Transverse colon (tissue), 4 donors: ENCODE measurements around the gene SMIM1. TPM values are rescaled to one million over a fixed set of nuclear protein-coding genes. Genes with fewer than 3 reads are reported as not detected.

ENCODE experiments used
- DNase-seq: peaks from one replicate; pipeline ENCODE4 v3.0.0-alpha.2; 2019
- H3K27ac ChIP-seq, 4 donors: fragments of 200-600 bp; sonication (generic); 2 replicates each; pipeline ENCODE4 v1.5.1; 2016 to 2018; ENCODE audit warnings: inconsistent platforms in 4 of 4
- H3K27me3 ChIP-seq: fragments of 200-600 bp; sonication (generic); 2 replicates; pipeline ENCODE4 v1.5.1; 2017; ENCODE audit warnings: inconsistent platforms
- H3K36me3 ChIP-seq, 4 donors: fragments of 200-600 bp; sonication (generic); 2 replicates each; pipeline ENCODE4 v1.5.1; 2017 to 2019; ENCODE audit warnings: inconsistent platforms in 4 of 4
- H3K4me1 ChIP-seq, 4 donors: fragments of 200-600 bp; sonication (generic); 2 replicates each; pipeline ENCODE4 v1.5.1; 2017 to 2020; ENCODE audit warnings: inconsistent platforms in 4 of 4
- H3K4me3 ChIP-seq, 4 donors: fragments of 200-600 bp; sonication (generic); 1 replicate in 1 of 4; 2 replicates in 3 of 4; pipeline versions ENCODE4 v1.5.1 to v1.6.1; 2017 to 2019; ENCODE audit warnings: inconsistent platforms in 4 of 4
- H3K9me3 ChIP-seq, 2 donors: fragments of 200-600 bp; sonication (generic); 2 replicates each; pipeline ENCODE4 v1.5.1; 2017 to 2019; ENCODE audit warnings: inconsistent platforms in 2 of 2
- CTCF ChIP-seq, 5 experiments: fragments of 200-600 bp in 3 of 5; fragments of 450-650 bp in 2 of 5; sonication (generic) in 3 of 5; IDR thresholded peaks; 1 replicate in 2 of 5; 2 replicates in 3 of 5; pipeline ENCODE4 v1.5.1; 2016 to 2017; ENCODE audit warnings: antibody characterized with exemption in 5 of 5, inconsistent platforms in 3 of 5, mild to moderate bottlenecking in 2 of 5, moderate library complexity in 1 of 5
- EP300 ChIP-seq: sonication (generic); formaldehyde crosslinking; IDR thresholded peaks from one replicate; pipeline ENCODE4 v1.6.1; 2017; ENCODE audit warnings: antibody characterized with exemption, low read depth
- POLR2A ChIP-seq: fragments of 450-650 bp; IDR thresholded peaks from one replicate; pipeline ENCODE4 v1.6.1; 2016; ENCODE audit warnings: antibody characterized with exemption, mild to moderate bottlenecking, moderate library complexity
- POLR2AphosphoS5 ChIP-seq, 3 donors: sonication (generic); formaldehyde crosslinking; IDR thresholded peaks; one replicate each; pipeline ENCODE4 v1.6.1; 2016; ENCODE audit warnings: antibody characterized with exemption in 3 of 3
- WGBS, 2 donors: methylation state at CpG; one replicate each; pipeline ENCODE4 v1.1.5; 2018; ENCODE audit warnings: low coverage in 1 of 2; 5-methylcytosine and 5-hydroxymethylcytosine counted together
- in situ Hi-C, 4 donors: fragments of 200-750 bp; cut with MboI; loops; one replicate each; pipeline versions ENCODE4 v1.15.0 to v1.15.1; 2017; ENCODE audit warnings: low sequenced_read_pairs in 3 of 4, low pct_ligation_motif_present in 1 of 4, low pct_unique_long_range_greater_than_20kb in 1 of 4
- intact Hi-C: fragments of 100-400 bp; cut with DNase I; formaldehyde crosslinking; loops from one replicate; pipeline ENCODE4 v1.15.1; 2023; ENCODE audit warnings: low total_unique reads
- total RNA-seq, 4 donors: library from RNA; depleted of rRNA; stranded (reverse); fragments of >200 nt; gene quantifications; one replicate each; pipeline ENCODE4 v1.1.0, GENCODE V29; 2016

SMIM1 gene
- total RNA-seq, 4 donors from 2014 or later = not detected

- Histone ChIP-seq H3K36me3 (peaks cover 0 to 38% (median 16%) of the 10 kb centered on the region in 4 donors), H3K4me1 (no peaks in the 10 kb centered on the region), H3K27ac (no peak overlapping the region), H3K4me3 (no peak overlapping the region), H3K27me3 (no peaks in the 10 kb centered on the region), H3K9me3 (no peaks in the 10 kb centered on the region)
- intact Hi-C loops (loop anchor here (5.0 kb wide), 1 partner anchor 1945 kb away; no protein-coding TSS in a partner anchor), in situ Hi-C loops (no loop called here)
- no peak for DNase-seq
- 92% methylated on average over 17 of the region's 17 CpGs; no CpG with 5 or more reads in 1 of the 2 donors for WGBS, 2 donors
- TF ChIP-seq CTCF (IDR thresholded peaks at IDR 0.05) (no peak), POLR2AphosphoS5 (IDR thresholded peaks at IDR 0.05) (no peak), EP300 (no peak), POLR2A (no peak)
These were observed 44.7 kb downstream of the SMIM1 start for GRCh38 chr1:3817138-3817740.

DNA sequence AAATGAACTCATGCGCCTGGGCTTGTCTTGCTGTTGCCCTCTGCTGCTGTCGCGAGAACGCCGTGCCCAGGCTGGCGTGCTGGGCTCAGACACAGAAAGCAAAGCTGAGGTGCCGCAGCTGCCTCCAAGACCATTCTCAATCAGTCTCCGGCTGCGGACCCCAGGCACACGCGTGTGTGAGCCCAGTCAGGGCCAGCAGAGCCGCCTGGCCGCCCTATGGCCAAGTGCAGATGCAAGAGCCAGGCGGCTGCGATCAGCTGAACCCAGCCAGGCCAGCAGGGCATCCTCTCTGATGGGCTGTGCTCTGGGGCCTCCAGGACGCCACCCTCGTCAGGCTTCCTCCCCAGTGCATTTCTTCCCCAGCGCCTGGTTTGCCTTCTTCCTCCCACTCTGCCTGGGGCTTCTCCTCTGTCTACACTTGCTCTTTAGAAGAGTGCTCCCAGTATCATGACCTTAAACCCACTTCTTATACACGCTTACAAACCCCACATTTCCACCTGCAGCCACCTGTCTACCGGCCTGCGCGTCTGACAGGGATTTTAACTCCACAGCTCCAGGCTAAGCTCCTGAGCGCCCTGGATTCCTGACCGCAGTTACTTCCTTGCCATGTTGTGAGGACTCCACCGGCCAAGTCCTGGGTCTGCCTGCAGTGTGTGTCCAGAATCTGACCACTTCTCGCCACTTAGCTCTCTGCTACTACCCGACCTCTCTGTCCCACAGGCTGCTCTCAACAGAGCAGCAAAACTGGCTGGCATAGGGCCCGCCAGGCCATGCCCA, 45.5 kb downstream of the SMIM1 start:
- WGBS, 2 donors = 89 to 92% methylated on average over 5 to 25 of the region's 28 CpGs
- intact Hi-C loops (loop anchor here (5.0 kb wide), 1 partner anchor 1944 kb away; no protein-coding TSS in a partner anchor), in situ Hi-C loops (no loop called here)
- peaks cover 0 to 38% (median 16%) of the 10 kb centered on the region in 4 donors for H3K36me3 ChIP-seq
- H3K4me3 ChIP-seq = no peak overlapping the region
- no peak for TF ChIP-seq POLR2A
- no peak for DNase-seq
- no peaks in the 10 kb centered on the region for H3K4me1 ChIP-seq
- H3K27me3 ChIP-seq = no peaks in the 10 kb centered on the region
- no peaks in the 10 kb centered on the region for H3K9me3 ChIP-seq
- H3K27ac ChIP-seq = no peak overlapping the region

DNA sequence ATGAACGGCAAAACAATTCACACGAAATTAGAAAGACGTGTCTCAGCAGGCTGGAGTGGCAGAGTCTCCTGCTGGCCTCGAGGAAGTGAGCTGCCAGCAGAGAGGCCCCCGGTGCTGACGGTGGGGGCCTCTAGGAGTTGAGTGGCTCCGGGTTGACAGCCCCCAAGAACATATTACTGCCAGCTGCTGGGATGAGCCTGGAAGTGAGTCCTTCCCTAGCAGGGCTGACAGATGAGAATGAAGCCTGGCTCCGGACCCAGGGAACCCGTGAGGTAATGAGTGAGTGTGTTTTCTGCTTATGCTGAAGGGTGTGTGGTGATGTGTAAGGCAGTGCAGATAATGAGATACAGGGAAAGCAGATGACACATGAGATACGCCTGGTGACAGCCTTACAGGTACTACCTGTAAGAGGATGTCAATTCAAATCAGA, 47.2 kb downstream of the SMIM1 start:
- Histone ChIP-seq H3K27ac (no peak overlapping the region), H3K27me3 (no peaks in the 10 kb centered on the region), H3K4me3 (no peak overlapping the region), H3K36me3 (peaks cover 0 to 36% (median 13%) of the 10 kb centered on the region in 4 donors), H3K4me1 (no peaks in the 10 kb centered on the region), H3K9me3 (no peaks in the 10 kb centered on the region)
- TF ChIP-seq POLR2AphosphoS5 (IDR thresholded peaks at IDR 0.05) (no peak), EP300 (no peak), CTCF (IDR thresholded peaks at IDR 0.05) (no peak), POLR2A (no peak)
- in situ Hi-C loops (no loop called here), intact Hi-C loops (loop anchor here (5.0 kb wide), 1 partner anchor 1943 kb away; no protein-coding TSS in a partner anchor)
- WGBS, 2 donors = 53 to 73% methylated on average over 3 to 10 of the region's 10 CpGs
- no peak for DNase-seq

DNA sequence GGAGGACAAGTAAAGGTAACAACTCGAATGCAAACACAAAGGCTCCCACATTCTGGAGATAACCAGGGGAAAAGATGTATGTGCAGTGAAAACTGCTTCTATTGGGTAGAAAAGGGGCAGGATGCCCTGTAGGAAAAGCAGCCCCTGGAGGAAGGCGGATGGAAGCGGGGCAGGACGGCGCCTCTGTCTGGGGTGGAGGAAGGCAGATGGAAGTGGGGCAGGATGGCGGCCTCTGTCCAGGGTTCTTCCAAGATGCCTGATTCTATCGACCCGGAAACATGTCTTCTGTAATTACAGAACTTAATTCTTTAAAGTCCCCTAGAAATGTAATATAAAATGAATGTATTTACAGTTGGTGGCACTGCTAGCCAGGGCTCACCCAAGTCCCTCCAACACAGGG, 47.8 kb downstream of the SMIM1 start:
- 90 to 91% methylated on average over 8 of the region's 8 CpGs for WGBS, 2 donors
- Histone ChIP-seq H3K4me1 (no peaks in the 10 kb centered on the region), H3K36me3 (peaks cover 0 to 33% (median 11%) of the 10 kb centered on the region in 4 donors), H3K4me3 (no peak overlapping the region), H3K27me3 (no peaks in the 10 kb centered on the region), H3K9me3 (no peaks in the 10 kb centered on the region), H3K27ac (no peak overlapping the region)
- intact Hi-C loops = no loop called here
- no peak for DNase-seq
- TF ChIP-seq POLR2AphosphoS5 (IDR thresholded peaks at IDR 0.05) (no peak), CTCF (IDR thresholded peaks at IDR 0.05) (no peak), EP300 (no peak), POLR2A (no peak)
- in situ Hi-C loops = no loop called here
